GM21717 (cell line): Measurements from ENCODE around the gene PARN.
"Not testable (repeated sequence)": the region's sequence is repeated elsewhere in the genome, so short reads cannot be mapped to it uniquely, and the experiment has no call there.

ENCODE experiments used
- ATAC-seq: cut with Tn5 transposase; IDR thresholded peaks from one replicate; pipeline ENCODE4 v1.9.1; 2021; ENCODE audit warnings: mild to moderate bottlenecking, moderate library complexity; ENCODE audit not compliant: unreplicated experiment

The PARN gene

DNA sequence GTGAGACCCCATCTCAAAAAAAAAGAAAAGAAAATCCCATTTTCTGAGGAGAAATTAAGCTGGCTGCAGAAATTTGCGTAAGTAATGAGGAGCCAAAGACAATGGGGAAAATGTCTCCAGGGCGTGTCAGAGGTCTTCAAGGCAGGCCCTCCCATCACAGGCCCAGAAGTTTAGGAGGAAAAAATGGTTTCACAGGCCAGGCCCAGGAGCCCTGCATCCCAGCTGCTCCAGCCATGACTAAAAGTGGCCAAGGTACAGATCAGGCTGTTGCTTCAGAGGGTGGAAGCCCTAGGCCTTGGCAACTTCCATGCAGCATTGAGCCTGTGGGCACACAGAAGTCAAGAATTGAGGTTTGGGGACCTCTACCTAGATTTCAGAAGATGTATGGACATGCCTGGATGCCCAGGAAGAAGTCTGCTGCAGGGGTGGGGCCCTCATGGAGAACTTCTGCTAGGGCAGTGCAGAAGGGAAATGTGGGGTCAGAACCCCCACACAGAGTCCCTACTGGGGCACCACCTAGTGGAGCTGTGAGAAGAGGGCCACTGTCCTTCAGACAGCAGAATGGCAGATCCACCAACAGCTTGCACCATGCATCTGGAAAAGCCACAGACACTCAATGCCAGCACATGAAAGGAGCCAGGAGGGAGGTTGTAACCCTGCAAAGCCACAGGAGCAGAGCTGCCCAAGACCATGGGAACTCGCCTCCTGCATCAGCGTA is 55.2 kb downstream of the PARN start:
- not testable (repeated sequence) for ATAC-seq

DNA sequence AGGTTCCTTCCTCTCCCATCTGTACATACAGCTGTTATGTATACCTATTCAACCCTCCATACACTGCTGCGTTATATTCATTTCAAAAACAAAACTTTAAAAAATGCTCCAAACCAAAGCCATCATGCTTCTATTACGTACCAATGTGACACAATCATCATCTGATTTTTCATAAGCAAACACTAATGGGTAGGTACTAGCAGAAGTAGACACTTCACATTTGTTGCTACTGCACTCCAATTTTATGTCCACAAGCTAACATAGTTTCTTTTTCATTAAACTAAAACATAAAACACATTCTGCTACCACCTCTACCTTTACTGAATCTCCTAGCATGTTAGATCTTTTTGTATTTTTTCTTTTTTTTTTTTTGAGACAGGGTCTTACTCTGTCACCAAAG is 57.5 kb downstream of the PARN start:
- ATAC-seq, result no peak

DNA sequence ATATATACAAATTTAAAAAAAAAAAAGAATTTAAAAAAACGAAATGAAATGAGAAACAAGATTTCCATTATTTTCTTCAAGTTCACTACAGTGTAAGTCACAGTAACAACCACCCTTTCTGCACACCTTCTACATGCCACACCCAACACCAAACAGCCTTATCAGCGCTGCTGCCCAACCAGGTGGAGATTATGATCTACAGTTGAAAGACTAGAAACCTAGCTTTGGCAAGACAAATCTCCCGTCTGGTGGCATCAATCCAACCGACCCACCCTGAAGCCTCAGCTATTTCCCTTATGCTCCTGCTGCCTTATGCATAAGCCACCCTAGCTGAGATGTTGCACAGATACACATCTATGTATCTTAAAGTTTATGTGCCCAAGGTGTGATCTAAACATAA is 60.8 kb downstream of the PARN start:
- no peak for ATAC-seq

DNA sequence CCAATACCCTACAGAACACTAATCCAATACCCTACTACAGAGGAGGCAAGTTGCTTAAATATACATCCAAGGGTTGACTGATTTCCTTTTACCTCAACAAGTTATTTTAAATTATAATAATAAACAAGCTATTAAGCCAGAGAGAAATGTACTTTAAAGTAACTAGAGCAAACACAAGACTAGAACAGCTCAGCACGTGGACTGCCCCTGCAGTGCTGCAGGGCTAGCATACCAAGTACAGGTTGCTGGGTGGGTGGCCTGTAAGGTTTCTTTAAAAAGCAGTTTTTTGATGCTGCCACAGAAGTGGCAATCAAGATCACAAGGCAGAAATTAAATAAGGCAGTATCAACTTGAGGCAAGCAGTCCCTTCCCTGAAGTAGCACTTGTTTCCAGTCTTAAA is 63.5 kb downstream of the PARN start:
- no peak for ATAC-seq

DNA sequence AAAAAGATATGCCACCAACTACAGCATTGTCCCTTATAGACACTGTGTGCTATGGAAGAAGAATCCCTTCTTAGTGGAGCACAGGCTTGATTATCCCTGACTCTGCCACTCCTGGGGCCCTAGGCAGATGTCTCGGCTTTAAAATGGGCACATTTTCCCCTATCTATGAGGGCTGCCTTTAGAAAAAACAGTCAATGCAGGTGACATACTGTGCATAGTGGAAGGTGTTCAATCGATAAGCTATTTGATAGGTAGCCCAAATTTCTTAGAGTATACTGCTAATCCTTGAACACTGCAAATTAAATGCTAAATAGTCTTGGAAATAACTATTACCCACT is 64.4 kb downstream of the PARN start:
- no peak for ATAC-seq

DNA sequence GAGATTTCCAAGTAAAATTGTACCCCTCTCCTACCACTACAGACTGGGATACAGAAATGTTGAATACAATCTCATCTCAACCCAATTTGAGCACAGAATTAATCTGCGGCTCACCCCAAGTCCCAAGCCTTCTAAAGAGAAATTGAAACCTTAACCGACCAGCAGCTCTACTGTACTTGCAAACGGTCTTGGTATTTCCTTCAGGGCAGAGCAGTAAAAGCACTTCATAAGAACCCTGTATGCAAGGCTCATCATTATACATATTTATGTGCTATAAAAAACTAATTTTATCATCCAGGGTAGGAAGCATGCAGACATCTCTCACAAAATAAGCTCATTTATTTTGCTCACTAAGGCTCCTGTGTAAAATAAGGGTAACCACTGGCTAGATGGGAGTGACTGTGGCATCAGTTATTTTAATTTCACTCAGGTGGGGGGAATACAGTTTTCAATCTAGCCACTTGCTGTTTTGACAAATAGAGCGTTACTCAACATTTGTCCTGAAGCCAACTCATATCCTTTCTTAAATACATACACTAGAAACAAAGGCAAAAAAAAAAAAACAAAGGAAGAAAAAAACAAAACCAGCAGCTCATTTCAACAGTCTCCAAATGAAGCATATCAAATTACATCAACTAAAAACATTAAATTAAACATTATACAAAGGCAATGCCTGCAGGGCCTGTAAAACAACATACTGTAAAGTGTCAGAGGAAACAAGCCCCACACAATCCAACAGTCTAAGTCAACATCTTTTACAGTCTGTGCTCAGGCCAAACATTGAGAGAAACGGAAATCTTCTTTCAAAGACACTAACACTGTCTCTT is 65.0 kb downstream of the PARN start:
- ATAC-seq, result no peak

DNA sequence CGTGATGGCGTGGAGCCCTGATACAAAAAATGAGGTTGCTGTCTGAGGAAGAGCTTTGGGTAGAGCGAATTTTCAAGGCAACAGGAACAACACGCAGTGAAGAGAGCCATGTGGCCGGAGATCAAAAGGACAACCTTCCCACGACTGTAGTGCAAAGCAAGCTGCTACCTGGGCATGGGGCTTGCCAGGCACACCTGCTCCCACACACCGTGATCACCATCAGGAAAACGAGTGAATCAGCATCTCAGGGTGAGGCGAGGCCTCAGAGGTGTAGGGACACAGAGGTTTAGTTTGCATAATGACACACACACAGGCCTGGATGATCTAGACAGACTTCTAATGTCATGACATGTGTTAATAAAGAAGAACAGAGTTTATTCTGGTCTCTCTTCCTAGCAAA is 65.7 kb downstream of the PARN start:
- ATAC-seq, result no peak

DNA sequence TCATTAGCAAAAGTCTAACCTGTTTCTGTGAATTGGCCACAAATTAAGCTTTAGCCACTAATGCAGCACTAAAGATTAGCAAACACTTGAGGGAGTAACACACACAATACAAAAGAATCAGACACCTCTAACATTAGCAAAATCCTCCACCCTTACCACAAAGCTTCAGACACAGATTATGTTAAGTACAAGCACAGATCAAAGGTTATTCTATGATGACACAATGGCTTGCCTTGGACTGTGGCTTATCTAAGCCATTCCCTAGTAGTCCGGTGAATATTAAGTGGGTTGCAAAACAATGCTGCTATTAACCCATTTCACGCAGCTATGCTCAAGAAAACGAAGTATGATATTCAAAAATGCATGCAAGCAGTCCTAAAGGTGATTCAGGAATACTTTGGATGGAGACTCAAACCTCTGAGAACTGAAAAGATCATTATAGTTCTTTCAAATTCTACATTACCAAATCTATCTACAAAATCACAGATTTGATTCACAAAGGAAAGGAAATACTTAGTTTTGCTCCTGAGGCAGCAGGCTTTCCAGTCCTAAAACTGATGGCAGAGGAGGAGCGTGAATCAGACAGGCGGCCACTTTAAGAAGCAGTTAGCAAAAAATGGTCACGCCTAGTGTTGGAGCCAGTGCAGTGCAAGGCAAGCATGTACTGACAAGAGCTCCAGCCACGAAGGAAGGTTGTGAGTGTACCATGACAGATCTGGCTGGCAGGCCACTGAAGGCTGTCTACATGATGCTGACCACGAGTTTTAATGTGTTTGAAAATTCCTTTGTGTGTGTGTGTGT is 67.2 kb downstream of the PARN start:
- ATAC-seq, result no peak

DNA sequence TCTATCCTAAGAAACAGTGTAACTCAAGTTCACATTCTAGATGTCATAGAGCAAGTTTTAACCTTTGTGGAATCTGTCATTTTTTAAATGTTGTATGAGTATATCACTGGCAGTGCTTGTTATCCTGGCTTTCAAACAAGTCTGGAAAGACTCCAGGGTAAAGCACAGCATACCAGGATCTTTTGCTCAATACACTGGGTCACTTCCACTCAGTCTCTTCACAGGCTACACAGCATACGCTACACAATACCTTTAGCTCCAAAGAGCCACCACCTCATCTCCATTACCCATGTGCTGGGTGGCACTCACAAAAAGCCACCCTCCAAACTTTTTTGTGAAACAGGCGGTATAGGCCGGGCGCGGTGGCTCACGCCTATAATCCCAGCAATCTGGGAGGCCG is 69.5 kb downstream of the PARN start:
- no peak for ATAC-seq

DNA sequence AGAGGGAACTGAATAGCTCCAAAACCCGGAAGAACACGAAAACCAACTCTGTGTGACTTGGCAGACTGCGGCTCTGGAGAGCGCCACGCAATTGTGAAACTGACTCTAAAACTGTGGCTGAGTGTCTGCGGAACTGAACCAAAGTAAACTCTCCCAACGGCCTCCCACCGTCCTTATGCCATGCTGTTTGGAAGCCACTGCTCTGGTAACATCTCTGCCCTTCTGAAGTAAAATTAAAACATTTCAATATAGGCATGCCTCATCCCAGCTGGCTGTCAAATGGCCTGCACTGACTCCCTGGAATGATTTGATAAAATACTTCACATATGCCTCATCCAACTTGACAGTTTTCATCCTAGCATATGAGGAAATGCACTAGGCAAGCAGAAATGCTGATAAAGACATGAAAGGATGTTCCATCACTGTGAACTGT is 70.2 kb downstream of the PARN start:
- ATAC-seq, result no peak

DNA sequence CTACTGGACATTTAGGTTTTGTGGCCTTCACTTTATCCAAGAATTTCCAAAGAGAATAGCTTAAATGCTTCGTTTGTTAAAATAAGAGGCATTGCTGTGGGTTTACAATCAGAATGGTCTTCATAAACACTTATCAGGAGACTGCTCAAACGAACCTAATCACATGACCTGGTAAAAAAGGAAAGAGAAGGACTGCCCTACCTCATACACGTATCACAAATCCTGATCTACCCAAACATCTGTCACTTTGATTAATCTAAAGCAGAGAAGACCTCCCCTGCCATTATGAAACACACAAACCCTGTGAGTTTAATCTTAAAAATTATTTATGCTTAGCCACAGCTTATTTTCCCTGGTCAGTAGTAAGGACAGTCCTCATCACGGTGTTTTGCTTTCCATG is 76.6 kb downstream of the PARN start:
- no peak for ATAC-seq

DNA sequence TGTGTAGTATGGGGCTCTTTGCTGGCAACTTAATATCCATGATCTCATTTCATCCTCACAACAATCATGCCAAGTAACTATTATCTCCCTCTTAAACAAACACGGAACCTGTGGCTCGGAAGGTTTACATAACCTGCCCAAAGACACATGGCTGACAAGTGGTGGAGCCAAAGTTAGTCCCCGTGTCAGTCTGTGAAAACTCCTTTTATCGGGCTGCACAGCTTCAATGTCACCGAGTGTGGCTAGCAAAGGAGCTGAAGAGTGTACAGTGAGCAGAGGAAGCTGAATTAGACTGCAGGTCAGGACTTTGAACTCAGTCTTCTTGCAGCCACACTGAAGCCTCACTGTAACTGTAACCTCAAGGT is 80.3 kb downstream of the PARN start:
- no peak for ATAC-seq

DNA sequence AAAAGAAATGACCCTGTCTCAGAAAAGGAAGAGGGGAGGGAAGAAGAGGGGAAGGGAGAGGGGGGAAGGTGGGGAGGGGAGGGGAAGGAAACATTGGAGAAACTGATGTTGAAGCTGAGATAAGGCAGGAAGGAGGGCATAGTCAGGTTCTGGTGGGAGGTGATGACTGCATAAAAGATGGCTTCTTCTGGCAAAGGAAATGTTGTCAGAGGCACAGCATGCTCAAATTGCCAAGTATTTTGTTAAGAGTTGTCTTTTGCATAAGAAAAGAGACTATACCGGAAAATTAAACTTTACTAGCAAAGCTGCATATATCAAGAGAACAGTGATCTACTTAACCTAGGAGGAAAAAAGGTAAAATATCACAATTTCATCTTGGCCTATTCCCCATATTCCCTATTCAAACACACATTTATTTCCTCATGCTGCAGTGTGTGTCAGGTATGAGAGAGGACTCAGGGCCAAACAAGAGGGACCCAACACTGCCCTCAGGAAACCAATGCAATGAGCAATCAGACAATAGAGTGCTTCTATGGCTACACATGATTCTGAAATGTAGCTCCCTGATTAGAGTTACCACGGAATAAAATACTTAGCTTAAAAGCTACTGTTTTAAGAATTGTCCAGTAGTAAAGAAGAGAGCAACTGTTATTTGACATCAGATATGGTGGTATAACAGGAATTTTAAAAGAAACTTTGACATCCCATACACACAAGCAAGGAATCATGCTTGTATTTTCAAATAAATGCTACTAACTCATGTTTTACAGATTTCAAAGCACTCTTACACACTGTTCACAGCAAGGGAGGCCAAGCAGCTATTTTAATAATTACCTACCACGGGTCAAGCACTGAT is 80.9 kb downstream of the PARN start:
- ATAC-seq, result no peak

DNA sequence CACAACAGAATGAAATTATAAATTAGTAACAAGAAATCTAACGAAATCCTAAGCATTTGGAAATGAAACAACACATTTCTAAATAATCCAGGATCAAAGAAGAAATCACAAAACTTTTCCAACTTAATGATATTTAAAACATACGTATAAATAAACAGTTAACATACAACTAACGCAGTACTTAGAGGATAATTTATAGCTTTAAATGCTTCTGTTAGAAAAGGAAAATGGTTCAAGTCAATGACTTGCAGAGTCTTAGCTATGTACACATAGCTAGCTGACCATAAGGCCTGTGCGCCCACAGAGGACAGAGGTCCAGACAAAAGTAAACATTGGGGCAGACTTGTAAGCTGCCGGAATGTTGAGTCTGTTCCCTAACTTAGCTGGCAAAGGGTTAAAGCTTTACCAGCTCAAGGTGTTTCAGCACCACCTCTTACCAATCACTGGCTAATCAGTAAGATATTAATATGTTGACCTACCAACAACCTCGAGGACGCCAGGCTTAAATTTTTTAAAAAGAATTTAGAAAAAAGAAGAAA is 84.6 kb downstream of the PARN start:
- no peak for ATAC-seq

DNA sequence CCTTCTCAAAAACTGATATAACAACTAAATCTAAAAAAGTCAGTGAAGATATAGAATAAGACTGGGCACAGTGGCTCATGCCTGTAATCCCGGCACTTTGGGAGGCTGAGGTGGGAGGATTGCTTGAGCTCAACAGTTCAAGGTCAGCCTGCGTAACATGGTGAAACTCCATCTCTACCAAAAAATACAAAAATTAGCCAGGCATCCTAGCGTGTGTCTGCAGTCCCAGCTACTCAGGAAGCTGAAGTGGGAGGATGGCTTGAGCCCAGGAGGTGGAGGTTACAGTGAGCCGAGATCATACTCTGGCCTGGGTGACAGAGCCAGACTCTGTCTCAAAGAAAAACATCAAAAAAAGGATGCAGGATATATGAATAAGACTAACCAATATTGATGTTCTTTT is 85.2 kb downstream of the PARN start:
- ATAC-seq, result not testable (repeated sequence)

DNA sequence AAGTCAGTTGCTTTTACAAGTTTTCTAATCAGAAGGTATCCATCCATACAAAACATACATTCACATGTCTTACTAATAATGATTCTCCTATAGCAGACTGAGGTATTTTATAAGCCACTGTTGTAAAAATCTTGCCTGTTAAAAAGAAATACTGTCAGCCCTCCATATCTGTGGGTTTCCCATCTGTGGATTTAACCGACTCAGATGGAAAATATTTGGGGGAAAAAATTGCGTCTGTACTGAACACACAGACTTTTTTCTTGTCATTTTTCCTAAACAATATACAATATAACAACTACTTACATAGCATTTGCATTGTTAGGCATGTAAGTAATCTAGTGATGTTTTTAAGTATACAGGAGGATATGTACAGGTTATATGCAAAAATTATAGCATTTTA is 90.4 kb downstream of the PARN start:
- ATAC-seq, result no peak

DNA sequence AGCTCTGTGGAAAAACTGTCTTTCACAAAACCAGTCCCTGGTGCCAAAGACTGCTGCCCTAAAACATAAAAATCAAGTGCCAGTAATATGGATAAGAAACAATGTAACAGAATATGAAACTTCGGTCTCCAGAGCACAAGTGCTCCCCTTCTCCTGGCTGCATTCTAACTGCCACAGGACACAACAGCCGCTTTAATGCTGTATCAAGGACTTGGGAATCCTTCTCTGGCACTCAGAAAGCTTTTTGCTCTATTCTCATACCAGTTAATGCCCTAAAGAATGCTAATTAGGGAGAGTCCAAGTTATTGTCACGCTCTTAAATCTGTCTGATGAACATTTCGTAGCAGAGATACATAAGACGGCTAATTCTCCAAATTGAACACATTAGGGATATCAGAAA is 90.9 kb downstream of the PARN start:
- ATAC-seq, result no peak

DNA sequence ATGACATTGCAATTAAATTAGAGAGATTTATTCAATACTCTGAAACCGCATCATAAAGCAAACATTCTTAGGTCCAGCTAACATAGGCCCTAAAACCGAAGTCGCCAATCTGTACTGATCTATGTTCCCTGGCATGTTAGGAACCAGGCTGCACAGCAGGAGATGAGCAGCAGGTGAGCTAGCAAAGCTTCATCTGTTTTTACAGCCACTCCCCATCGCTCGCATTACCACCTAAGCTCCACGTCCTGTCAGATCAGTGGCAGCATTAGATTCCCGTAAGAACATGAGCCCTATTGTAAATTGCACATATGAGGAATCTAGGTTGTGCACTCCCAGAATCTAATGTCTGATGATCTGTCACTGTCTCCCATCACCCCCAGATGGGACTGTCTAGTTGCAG is 91.5 kb downstream of the PARN start:
- ATAC-seq, result no peak

DNA sequence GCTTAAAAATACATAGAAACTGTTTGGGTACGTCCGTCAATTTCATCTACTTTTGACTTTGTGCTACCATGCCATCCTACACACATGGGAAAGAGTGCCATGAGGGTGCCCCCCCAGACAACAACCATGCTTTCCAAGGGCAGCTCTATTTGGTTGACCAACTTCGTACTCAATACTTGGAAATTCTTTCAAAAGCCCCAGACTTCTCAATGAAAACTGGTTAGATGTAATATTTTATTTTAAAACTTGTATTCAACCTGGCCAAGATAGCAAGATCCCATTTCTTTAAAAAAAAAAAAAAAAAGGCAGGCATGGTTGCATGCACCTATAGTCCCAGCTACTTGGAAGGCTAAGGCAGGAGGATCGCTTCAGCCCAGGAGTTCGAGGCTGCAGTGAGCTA is 98.4 kb downstream of the PARN start:
- no peak for ATAC-seq

DNA sequence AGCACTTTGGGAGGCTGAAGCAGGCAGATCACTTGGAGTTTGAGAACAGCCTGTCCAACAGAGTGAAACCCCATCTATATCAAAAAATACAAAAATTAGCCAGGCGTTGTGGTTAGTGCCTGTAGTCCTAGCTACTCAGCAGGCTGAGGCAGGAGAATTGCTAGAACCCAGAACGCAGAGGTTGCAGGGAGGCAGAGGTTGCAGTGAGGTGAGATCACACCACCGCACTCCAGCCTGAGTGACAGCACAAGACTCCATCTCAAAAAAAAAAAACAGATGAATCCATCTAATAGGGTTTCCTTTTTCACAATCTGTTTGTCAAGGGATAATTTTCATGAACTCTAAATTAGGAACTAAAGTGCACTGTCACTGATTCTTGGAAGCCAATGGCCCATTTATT is 99.0 kb downstream of the PARN start:
- no peak for ATAC-seq

DNA sequence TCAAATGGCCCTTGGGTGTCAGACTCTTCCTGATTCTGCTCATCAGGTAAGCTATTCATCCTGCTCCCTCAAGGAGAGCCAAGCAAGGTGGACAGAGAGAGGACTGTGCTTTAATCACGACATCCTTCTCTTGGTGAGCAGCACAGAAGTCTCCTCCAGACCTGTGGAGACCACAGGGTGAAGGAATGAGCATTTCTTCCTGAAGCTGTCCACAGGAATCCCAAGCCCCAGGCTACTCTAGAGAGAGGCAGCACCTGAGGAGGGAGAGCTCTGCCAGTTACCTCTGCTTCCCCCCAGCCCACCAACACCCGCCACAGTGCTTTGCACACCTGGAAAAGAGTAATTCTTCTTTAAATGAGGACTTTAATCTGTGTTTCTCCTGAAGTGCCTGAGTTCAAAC is 100.0 kb downstream of the PARN start:
- ATAC-seq, result no peak
